CD4-positive, alpha-beta memory T cell (primary cell): ENCODE data around the gene SMCHD1. TPM values are rescaled to one million over a fixed set of nuclear protein-coding genes. Genes with fewer than 3 reads are reported as not detected.

Experiments used
- CTCF ChIA-PET: fragments of 350-600 bp; sonication (Branson Sonifier 250); formaldehyde crosslinking; loops from one replicate; lab custom pipeline; 2021; ENCODE audit warnings: inconsistent platforms; ENCODE audit not compliant: partially characterized antibody; lab: Charles Lee
- POLR2A ChIA-PET: fragments of 350-600 bp; sonication (Branson Sonifier 250); formaldehyde crosslinking; loops from one replicate; lab custom pipeline; 2021; ENCODE audit not compliant: partially characterized antibody; lab: Charles Lee
- DNase-seq, 5 donors: peaks; one replicate each; pipeline versions ENCODE4 v3.0.0 to v3.0.0-alpha.2; 2020 to 2022; ENCODE audit warnings: mixed read lengths in 1 of 5
- H3K27ac ChIP-seq: one replicate; pipeline ENCODE4 v1.7.0; 2013; ENCODE audit warnings: low read depth, low read length
- H3K27me3 ChIP-seq: 2 replicates; pipeline ENCODE4 v1.7.0; 2013; ENCODE audit warnings: mild to moderate bottlenecking, low read length, moderate library complexity; ENCODE audit not compliant: insufficient read depth
- H3K36me3 ChIP-seq: 2 replicates; pipeline ENCODE4 v1.7.0; 2013; ENCODE audit warnings: mild to moderate bottlenecking, low read length, moderate library complexity; ENCODE audit not compliant: insufficient read depth
- H3K4me1 ChIP-seq: 2 replicates; pipeline ENCODE4 v1.7.0; 2013; ENCODE audit warnings: mild to moderate bottlenecking, low read length, moderate library complexity; ENCODE audit not compliant: insufficient read depth
- H3K4me3 ChIP-seq, 2 donors: one replicate each; pipeline ENCODE4 v1.7.0; 2013; ENCODE audit warnings: low read length in 2 of 2, mild to moderate bottlenecking in 1 of 2
- H3K9me3 ChIP-seq, 2 donors: one replicate each; pipeline ENCODE4 v1.7.0; 2013; ENCODE audit warnings: low read length in 2 of 2, control low read depth in 1 of 2; ENCODE audit not compliant: control insufficient read depth in 1 of 2
- H3K27ac Mint-ChIP-seq, 7 donors: one replicate each; pipeline ENCODE4 v1.8.0; 2020 to 2021; ENCODE audit warnings: mixed read lengths in 7 of 7, mild to moderate bottlenecking in 6 of 7, inconsistent platforms in 3 of 7, moderate library complexity in 3 of 7
- H3K27me3 Mint-ChIP-seq, 2 donors: one replicate each; pipeline ENCODE4 v1.8.0; 2020 to 2021; ENCODE audit warnings: mixed read lengths in 2 of 2
- H3K36me3 Mint-ChIP-seq, 2 donors: one replicate each; pipeline ENCODE4 v1.8.0; 2020 to 2021; ENCODE audit warnings: mixed read lengths in 2 of 2, inconsistent platforms in 1 of 2, mild to moderate bottlenecking in 1 of 2
- H3K4me1 Mint-ChIP-seq, 4 donors: one replicate each; pipeline ENCODE4 v1.8.0; 2020 to 2021; ENCODE audit warnings: mixed read lengths in 4 of 4, mild to moderate bottlenecking in 1 of 4
- H3K4me3 Mint-ChIP-seq, 8 donors: one replicate each; pipeline ENCODE4 v1.8.0; 2020 to 2021; ENCODE audit warnings: mixed read lengths in 8 of 8, mild to moderate bottlenecking in 7 of 8, moderate library complexity in 6 of 8, inconsistent platforms in 3 of 8
- H3K9me3 Mint-ChIP-seq, 8 donors: one replicate each; pipeline ENCODE4 v1.8.0; 2020 to 2021; ENCODE audit warnings: mixed read lengths in 8 of 8, mild to moderate bottlenecking in 5 of 8, inconsistent platforms in 3 of 8, moderate library complexity in 1 of 8
- intact Hi-C: fragments of 100-400 bp; cut with micrococcal nuclease; formaldehyde crosslinking; loops from one replicate; pipeline ENCODE4 v1.15.1; 2023
- polyA plus RNA-seq, 2 donors: library from polyadenylated mRNA; unstranded; fragments of 300-500 nt; fragmentation: Illumina TruSeq; gene quantifications; one replicate each; pipeline ENCODE4 v1.2.3, GENCODE V29; 2021
- total RNA-seq, 2 experiments: library from RNA; stranded (reverse); gene quantifications; one replicate each; pipeline ENCODE4 v1.2.3, GENCODE V29; 2021

The SMCHD1 gene
- total and polyA plus RNA-seq, 4 experiments from 2014 or later, result 22.1 to 288 (median 164) TPM

GRCh38 chr18:2681993-2682603 is 26.6 kb downstream of the SMCHD1 start:
- Mint-ChIP-seq H3K4me3 (peak overlapping the region; percentile 22 to 74 (median 48)), H3K27ac (peak overlapping the region; percentile 81 to 90 (median 87)), H3K27me3 (no peaks in the 10 kb centered on the region), H3K9me3 (peaks cover 0 to 17% (median 13%) of the 10 kb centered on the region in 8 donors), H3K4me1 (peaks cover 43 to 78% (median 56%) of the 10 kb centered on the region in 4 donors), H3K36me3 (peaks cover 56 to 71% of the 10 kb centered on the region in 2 donors)
- DNase-seq, result peak in 1 of 5 donors; percentile 26
- Histone ChIP-seq H3K27ac (no peak overlapping the region), H3K4me1 (peaks cover 58% of the 10 kb centered on the region), H3K36me3 (peaks cover 48% of the 10 kb centered on the region), H3K4me3 (no peak overlapping the region), H3K27me3 (no peaks in the 10 kb centered on the region), H3K9me3 (no peaks in the 10 kb centered on the region)
- intact Hi-C loops, result loop anchor here (2.0 to 5.0 kb wide), 2 partner anchors 15 to 40 kb away; no protein-coding TSS in a partner anchor
- POLR2A ChIA-PET, result interaction anchor here (1.4 to 9.7 kb wide), 3 partner anchors 12 to 45 kb away, joined by 5 to 59 read pairs (median 31); partner anchors contain the start of gene SMCHD1
- CTCF ChIA-PET, result no interaction called here

GRCh38 chr18:2683055-2683454 is 27.5 kb downstream of the SMCHD1 start:
- intact Hi-C loops, result loop anchor here (5.0 kb wide), 1 partner anchor 39 kb away; no protein-coding TSS in a partner anchor
- Mint-ChIP-seq H3K9me3 (peaks cover 0 to 25% (median 16%) of the 10 kb centered on the region in 8 donors), H3K27me3 (no peaks in the 10 kb centered on the region), H3K4me3 (peak overlapping the region in 7 of 8 donors; percentile 25 to 78 (median 55)), H3K27ac (peak overlapping the region in 6 of 7 donors; percentile 1 to 90 (median 66)), H3K36me3 (peaks cover 60 to 73% of the 10 kb centered on the region in 2 donors), H3K4me1 (peaks cover 49 to 83% (median 61%) of the 10 kb centered on the region in 4 donors)
- Histone ChIP-seq H3K36me3 (peaks cover 48% of the 10 kb centered on the region), H3K9me3 (no peaks in the 10 kb centered on the region), H3K27ac (no peak overlapping the region), H3K4me3 (peak overlapping the region in 1 of 2 donors; percentile 6), H3K27me3 (no peaks in the 10 kb centered on the region), H3K4me1 (peaks cover 68% of the 10 kb centered on the region)
- ChIA-PET POLR2A (interaction anchor here (1.5 to 9.7 kb wide), 3 partner anchors 16 to 46 kb away, joined by 3 to 59 read pairs (median 31); partner anchors contain the start of gene SMCHD1), CTCF (interaction anchor here (0.8 to 1.3 kb wide), 4 partner anchors 8 to 112 kb away, joined by 3 to 4 read pairs (median 3); partner anchors contain the start of genes METTL4 and NDC80)
- no peak for DNase-seq

- intact Hi-C loops, result loop anchor here (2.0 kb wide), 1 partner anchor 14 kb away; no protein-coding TSS in a partner anchor
- Histone ChIP-seq H3K4me3 (no peak overlapping the region), H3K36me3 (peaks cover 51% of the 10 kb centered on the region), H3K9me3 (no peaks in the 10 kb centered on the region), H3K4me1 (peaks cover 55% of the 10 kb centered on the region), H3K27ac (no peak overlapping the region), H3K27me3 (no peaks in the 10 kb centered on the region)
- Mint-ChIP-seq H3K4me1 (peaks cover 40 to 70% (median 60%) of the 10 kb centered on the region in 4 donors), H3K36me3 (peaks cover 60 to 71% of the 10 kb centered on the region in 2 donors), H3K9me3 (peaks cover 0 to 25% (median 16%) of the 10 kb centered on the region in 8 donors), H3K4me3 (peak overlapping the region; percentile 2 to 77 (median 56)), H3K27ac (peak overlapping the region; percentile 18 to 88 (median 54)), H3K27me3 (no peaks in the 10 kb centered on the region)
- ChIA-PET CTCF (no interaction called here), POLR2A (interaction anchor here (0.8 to 9.7 kb wide), 3 partner anchors 29 to 115 kb away, joined by 3 to 59 read pairs (median 3); partner anchors contain the start of genes METTL4, NDC80 and SMCHD1)
- DNase-seq, result no peak
These were observed 30.9 kb downstream of the SMCHD1 start for GRCh38 chr18:2686349-2686968.

GRCh38 chr18:2687390-2688001 is 32.0 kb downstream of the SMCHD1 start:
- no peaks in the 10 kb centered on the region for H3K27me3 Mint-ChIP-seq
- H3K27me3 ChIP-seq, result no peaks in the 10 kb centered on the region
- CTCF ChIA-PET, result interaction anchor here (0.6 to 1.5 kb wide), 3 partner anchors 11 to 594 kb away, joined by 3 read pairs; no protein-coding TSS in a partner anchor
- intact Hi-C loops, result loop anchor here (2.0 kb wide), 1 partner anchor 15 kb away; no protein-coding TSS in a partner anchor
- H3K9me3 Mint-ChIP-seq, result peaks cover 0 to 25% (median 16%) of the 10 kb centered on the region in 8 donors
- DNase-seq, result no peak
- peak overlapping the region; percentile 7 to 88 (median 40) for H3K27ac Mint-ChIP-seq
- H3K4me3 ChIP-seq, result no peak overlapping the region
- H3K4me3 Mint-ChIP-seq, result peak overlapping the region in 7 of 8 donors; percentile 3 to 74 (median 51)
- no peaks in the 10 kb centered on the region for H3K9me3 ChIP-seq
- peaks cover 42 to 70% (median 61%) of the 10 kb centered on the region in 4 donors for H3K4me1 Mint-ChIP-seq
- H3K36me3 ChIP-seq, result peaks cover 54% of the 10 kb centered on the region
- H3K27ac ChIP-seq, result no peak overlapping the region
- H3K4me1 ChIP-seq, result peaks cover 49% of the 10 kb centered on the region
- POLR2A ChIA-PET, result interaction anchor here (1.3 to 9.7 kb wide), 3 partner anchors 16 to 51 kb away, joined by 3 to 59 read pairs (median 11); partner anchors contain the start of gene SMCHD1
- peaks cover 71% of the 10 kb centered on the region in 2 donors for H3K36me3 Mint-ChIP-seq

GRCh38 chr18:2692508-2692907 is 37.0 kb downstream of the SMCHD1 start:
- intact Hi-C loops, result loop anchor here (5.0 kb wide), 1 partner anchor 35 kb away; no protein-coding TSS in a partner anchor
- CTCF ChIA-PET, result no interaction called here
- H3K4me3 Mint-ChIP-seq, result peak overlapping the region in 1 of 8 donors; percentile 7
- H3K27ac ChIP-seq, result no peak overlapping the region
- POLR2A ChIA-PET, result no interaction called here
- peaks cover 71% of the 10 kb centered on the region for H3K36me3 ChIP-seq
- H3K4me3 ChIP-seq, result no peak overlapping the region
- H3K27me3 Mint-ChIP-seq, result no peaks in the 10 kb centered on the region
- H3K4me1 ChIP-seq, result peaks cover 21% of the 10 kb centered on the region
- H3K9me3 ChIP-seq, result no peaks in the 10 kb centered on the region
- peaks cover 60 to 71% of the 10 kb centered on the region in 2 donors for H3K36me3 Mint-ChIP-seq
- H3K27me3 ChIP-seq, result no peaks in the 10 kb centered on the region
- H3K9me3 Mint-ChIP-seq, result peaks cover 0 to 3% (median 2%) of the 10 kb centered on the region in 8 donors
- H3K4me1 Mint-ChIP-seq, result peaks cover 28 to 49% (median 38%) of the 10 kb centered on the region in 4 donors
- peak overlapping the region in 5 of 7 donors; percentile 8 to 54 (median 33) for H3K27ac Mint-ChIP-seq
- DNase-seq, result no peak

GRCh38 chr18:2697184-2697583 is 41.7 kb downstream of the SMCHD1 start:
- no peak overlapping the region for H3K4me3 Mint-ChIP-seq

More at GRCh38 chr18:2697184-2697583, 41.7 kb downstream of the SMCHD1 start:
- intact Hi-C loops, result no loop called here
- Mint-ChIP-seq H3K36me3 (peaks cover 62 to 80% of the 10 kb centered on the region in 2 donors), H3K4me1 (peaks cover 13 to 41% (median 25%) of the 10 kb centered on the region in 4 donors), H3K9me3 (no peaks in the 10 kb centered on the region), H3K27me3 (no peaks in the 10 kb centered on the region), H3K27ac (peak overlapping the region in 5 of 7 donors; percentile 20 to 43 (median 30))
- POLR2A ChIA-PET, result interaction anchor here (0.8 to 1.6 kb wide), 4 partner anchors 41 to 126 kb away, joined by 4 to 6 read pairs (median 5); partner anchors contain the start of genes METTL4, NDC80 and SMCHD1
- H3K9me3 ChIP-seq, result no peaks in the 10 kb centered on the region
- H3K27ac ChIP-seq, result no peak overlapping the region
- no peak overlapping the region for H3K4me3 ChIP-seq
- CTCF ChIA-PET, result interaction anchor here (1.0 kb wide), 1 partner anchor 41 kb away, joined by 4 read pairs; no protein-coding TSS in a partner anchor
- peaks cover 3% of the 10 kb centered on the region for H3K4me1 ChIP-seq
- H3K36me3 ChIP-seq, result peaks cover 83% of the 10 kb centered on the region
- H3K27me3 ChIP-seq, result no peaks in the 10 kb centered on the region
- DNase-seq, result no peak
